Liver (tissue), 9 donors: ENCODE results near the gene SYNJ1. TPM values are rescaled to one million over a fixed set of nuclear protein-coding genes. Genes with fewer than 3 reads are reported as not detected.

ENCODE experiments used
- DNase-seq: peaks from one replicate; pipeline ENCODE4 v3.0.0-alpha.2; 2017; ENCODE audit warnings: low spot score
- H3K27ac ChIP-seq, 2 donors: one replicate each; pipeline ENCODE4 v1.7.0; 2013; ENCODE audit warnings: inconsistent platforms in 2 of 2, low read length in 2 of 2, control low read depth in 1 of 2, low read depth in 1 of 2, mild to moderate bottlenecking in 1 of 2
- H3K27me3 ChIP-seq, 4 donors: one replicate each; pipeline versions ENCODE4 v1.6.1 to v1.7.0; 2013; ENCODE audit warnings: low read length in 3 of 4, inconsistent platforms in 1 of 4, mild to moderate bottlenecking in 1 of 4, moderate library complexity in 1 of 4; ENCODE audit not compliant: control insufficient read depth in 4 of 4, insufficient read depth in 4 of 4
- H3K36me3 ChIP-seq, 4 donors: one replicate each; pipeline versions ENCODE4 v1.6.1 to v1.7.0; 2013; ENCODE audit warnings: low read length in 3 of 4, mild to moderate bottlenecking in 3 of 4, low read depth in 1 of 4, moderate library complexity in 1 of 4; ENCODE audit not compliant: control insufficient read depth in 4 of 4, insufficient read depth in 3 of 4
- H3K4me1 ChIP-seq, 4 donors: one replicate each; pipeline versions ENCODE4 v1.6.1 to v1.7.0; 2013; ENCODE audit warnings: low read length in 3 of 4, mild to moderate bottlenecking in 3 of 4, moderate library complexity in 1 of 4; ENCODE audit not compliant: control insufficient read depth in 4 of 4, insufficient read depth in 4 of 4
- H3K4me3 ChIP-seq, 3 donors: one replicate each; pipeline versions ENCODE4 v1.6.1 to v1.7.0; 2013; ENCODE audit warnings: low read length in 3 of 3, control low read depth in 1 of 3, low read depth in 1 of 3, mild to moderate bottlenecking in 1 of 3
- H3K9ac ChIP-seq, 2 donors: one replicate each; pipeline ENCODE4 v1.7.0; 2013; ENCODE audit warnings: low read length in 2 of 2, mild to moderate bottlenecking in 2 of 2, moderate library complexity in 2 of 2, control low read depth in 1 of 2, low read depth in 1 of 2
- H3K9me3 ChIP-seq, 4 donors: one replicate each; pipeline versions ENCODE4 v1.6.1 to v1.7.0; 2013; ENCODE audit warnings: low read length in 3 of 4; ENCODE audit not compliant: control insufficient read depth in 4 of 4
- EGR1 ChIP-seq, 2 donors: IDR thresholded peaks; 2 replicates each; pipeline ENCODE4 v1.6.1; 2016 to 2018; ENCODE audit warnings: antibody characterized with exemption in 2 of 2, low read depth in 2 of 2
- FOXA1 ChIP-seq: IDR thresholded peaks from 2 replicates; pipeline ENCODE4 v1.6.1; 2016; ENCODE audit warnings: antibody characterized with exemption
- FOXA2 ChIP-seq: IDR thresholded peaks from 2 replicates; pipeline ENCODE4 v1.6.1; 2016; ENCODE audit warnings: antibody characterized with exemption
- GABPA ChIP-seq, 2 donors: IDR thresholded peaks in 1 of 2; conservative IDR thresholded peaks in 1 of 2; 2 replicates each; pipeline ENCODE4 v1.6.1; 2016; ENCODE audit warnings: antibody characterized with exemption in 2 of 2, mild to moderate bottlenecking in 1 of 2, moderate library complexity in 1 of 2
- HNF4A ChIP-seq, 2 donors: conservative IDR thresholded peaks; 2 replicates each; pipeline ENCODE4 v1.6.1; 2016; ENCODE audit warnings: antibody characterized with exemption in 2 of 2, mild to moderate bottlenecking in 2 of 2
- HNF4G ChIP-seq: IDR thresholded peaks from 2 replicates; pipeline ENCODE4 v1.6.1; 2016; ENCODE audit warnings: antibody characterized with exemption
- JUND ChIP-seq, 2 donors: IDR thresholded peaks; 2 replicates each; pipeline ENCODE4 v1.6.1; 2016; ENCODE audit warnings: antibody characterized with exemption in 2 of 2
- NR2F2 ChIP-seq: IDR thresholded peaks from 2 replicates; pipeline ENCODE4 v1.6.1; 2016; ENCODE audit warnings: antibody characterized with exemption
- RAD21 ChIP-seq, 2 donors: IDR thresholded peaks; 2 replicates each; pipeline ENCODE4 v1.6.1; 2016; ENCODE audit warnings: antibody characterized with exemption in 2 of 2, mild to moderate bottlenecking in 2 of 2
- RXRA ChIP-seq, 2 donors: IDR thresholded peaks; 2 replicates each; pipeline ENCODE4 v1.6.1; 2017 to 2018; ENCODE audit warnings: antibody characterized with exemption in 2 of 2, mild to moderate bottlenecking in 1 of 2
- YY1 ChIP-seq: IDR thresholded peaks from 2 replicates; pipeline ENCODE4 v1.6.1; 2016; ENCODE audit warnings: antibody characterized with exemption, mild to moderate bottlenecking
- ZBTB33 ChIP-seq: IDR thresholded peaks from 2 replicates; pipeline ENCODE4 v1.6.1; 2016; ENCODE audit warnings: antibody characterized with exemption
- WGBS: extraction: QIAGEN DNeasy Blood & Tissue Kit; methylation state at CpG from one replicate; pipeline ENCODE4 v1.1.7; 2013; 5-methylcytosine and 5-hydroxymethylcytosine counted together
- polyA plus RNA-seq, 2 donors: library from polyadenylated mRNA; stranded (reverse) in 1 of 2; unstranded in 1 of 2; fragments of 200-250 nt in 1 of 2; fragments of >200 nt in 1 of 2; fragmentation: Nextera tagmentation in 1 of 2; extraction: Ambion mirVana in 1 of 2; gene quantifications; one replicate each; pipeline versions ENCODE4 v1.2.1 to v1.2.3, GENCODE V29; 2013 to 2015
- total RNA-seq, 2 donors: library from RNA; depleted of rRNA; stranded (reverse); fragments of >200 nt; gene quantifications; one replicate each; pipeline ENCODE4 v1.2.3, GENCODE V29; 2014
- TF ChIP-seq, protein P1 (sequence below): IDR thresholded peaks from 2 replicates; pipeline ENCODE4 v1.6.1; 2016; ENCODE audit warnings: antibody characterized with exemption, mild to moderate bottlenecking
- TF ChIP-seq, protein P2 (sequence below): IDR thresholded peaks from 2 replicates; pipeline ENCODE4 v1.6.1; 2016; ENCODE audit warnings: antibody characterized with exemption
- TF ChIP-seq, protein P3 (sequence below): IDR thresholded peaks from 2 replicates; pipeline ENCODE4 v1.6.1; 2016; ENCODE audit warnings: antibody characterized with exemption
- TF ChIP-seq, protein P4 (sequence below): fragments of 150-350 bp; IDR thresholded peaks from 2 replicates; pipeline ENCODE4 v1.5.1; 2017; ENCODE audit warnings: improper control_type of control experiment, low read depth, low read length; ENCODE audit not compliant: missing input control
- donor health status: healthy.
- donor health status: healthy.
- donor health status: healthy.
- donor health status: healthy.
- donor health status: healthy.

Gene SYNJ1
- total and polyA plus RNA-seq, 4 donors = 2.5 to 7.2 (median 5.0) TPM

DNA sequence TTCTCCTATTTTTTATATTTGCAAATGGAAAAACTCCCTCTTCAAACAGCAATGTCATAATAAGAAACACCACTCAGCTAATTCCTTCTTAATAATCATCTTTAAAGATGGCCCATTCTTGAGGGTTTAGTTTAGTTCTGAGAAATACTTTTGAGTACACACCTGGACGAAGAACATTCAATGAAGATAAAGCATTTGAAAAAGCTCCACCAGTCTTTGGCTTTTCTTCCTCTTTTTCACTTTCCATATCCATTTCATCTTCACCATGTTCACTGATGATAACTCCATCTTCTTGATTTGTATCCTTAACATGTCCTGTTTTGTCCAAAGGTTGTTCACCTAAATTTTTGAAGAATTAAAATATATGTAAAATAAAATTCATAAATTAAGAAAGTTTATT lies 36.4 kb upstream of the SYNJ1 start (continued):
- TF ChIP-seq, protein P1, sequence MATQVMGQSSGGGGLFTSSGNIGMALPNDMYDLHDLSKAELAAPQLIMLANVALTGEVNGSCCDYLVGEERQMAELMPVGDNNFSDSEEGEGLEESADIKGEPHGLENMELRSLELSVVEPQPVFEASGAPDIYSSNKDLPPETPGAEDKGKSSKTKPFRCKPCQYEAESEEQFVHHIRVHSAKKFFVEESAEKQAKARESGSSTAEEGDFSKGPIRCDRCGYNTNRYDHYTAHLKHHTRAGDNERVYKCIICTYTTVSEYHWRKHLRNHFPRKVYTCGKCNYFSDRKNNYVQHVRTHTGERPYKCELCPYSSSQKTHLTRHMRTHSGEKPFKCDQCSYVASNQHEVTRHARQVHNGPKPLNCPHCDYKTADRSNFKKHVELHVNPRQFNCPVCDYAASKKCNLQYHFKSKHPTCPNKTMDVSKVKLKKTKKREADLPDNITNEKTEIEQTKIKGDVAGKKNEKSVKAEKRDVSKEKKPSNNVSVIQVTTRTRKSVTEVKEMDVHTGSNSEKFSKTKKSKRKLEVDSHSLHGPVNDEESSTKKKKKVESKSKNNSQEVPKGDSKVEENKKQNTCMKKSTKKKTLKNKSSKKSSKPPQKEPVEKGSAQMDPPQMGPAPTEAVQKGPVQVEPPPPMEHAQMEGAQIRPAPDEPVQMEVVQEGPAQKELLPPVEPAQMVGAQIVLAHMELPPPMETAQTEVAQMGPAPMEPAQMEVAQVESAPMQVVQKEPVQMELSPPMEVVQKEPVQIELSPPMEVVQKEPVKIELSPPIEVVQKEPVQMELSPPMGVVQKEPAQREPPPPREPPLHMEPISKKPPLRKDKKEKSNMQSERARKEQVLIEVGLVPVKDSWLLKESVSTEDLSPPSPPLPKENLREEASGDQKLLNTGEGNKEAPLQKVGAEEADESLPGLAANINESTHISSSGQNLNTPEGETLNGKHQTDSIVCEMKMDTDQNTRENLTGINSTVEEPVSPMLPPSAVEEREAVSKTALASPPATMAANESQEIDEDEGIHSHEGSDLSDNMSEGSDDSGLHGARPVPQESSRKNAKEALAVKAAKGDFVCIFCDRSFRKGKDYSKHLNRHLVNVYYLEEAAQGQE = no peak
- TF ChIP-seq RXRA (IDR thresholded peaks at IDR 0.05) (no peak), JUND (IDR thresholded peaks at IDR 0.05) (no peak), RAD21 (IDR thresholded peaks at IDR 0.05) (no peak)

DNA sequence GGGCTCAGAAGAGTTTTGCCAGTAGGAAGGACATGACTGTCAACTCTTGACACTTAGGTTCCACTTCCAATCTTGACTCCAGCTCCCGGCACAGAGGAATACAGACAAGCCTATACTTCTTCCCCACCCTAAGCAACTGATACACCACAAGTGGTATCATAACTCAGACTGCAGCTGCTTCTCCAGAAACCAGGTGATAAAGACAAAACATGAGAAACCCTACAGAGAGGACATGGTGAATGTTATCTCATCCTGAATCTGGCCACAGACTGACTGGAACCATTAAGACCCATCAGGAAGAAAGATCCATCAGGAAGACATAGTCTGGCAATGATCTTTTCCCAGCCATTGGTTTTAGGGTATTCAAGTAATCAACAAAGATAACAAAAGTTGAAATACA lies 30.0 kb upstream of the SYNJ1 start:
- no peaks in the 10 kb centered on the region for H3K4me1 ChIP-seq
- TF ChIP-seq HNF4A (conservative IDR thresholded peaks at IDR 0.05) = no peak
- TF ChIP-seq GABPA (IDR thresholded peaks at IDR 0.05 in 1 of 2, conservative IDR thresholded peaks at IDR 0.05 in 1 of 2) = no peak
- TF ChIP-seq, protein P2, sequence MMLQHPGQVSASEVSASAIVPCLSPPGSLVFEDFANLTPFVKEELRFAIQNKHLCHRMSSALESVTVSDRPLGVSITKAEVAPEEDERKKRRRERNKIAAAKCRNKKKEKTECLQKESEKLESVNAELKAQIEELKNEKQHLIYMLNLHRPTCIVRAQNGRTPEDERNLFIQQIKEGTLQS = no peak

DNA sequence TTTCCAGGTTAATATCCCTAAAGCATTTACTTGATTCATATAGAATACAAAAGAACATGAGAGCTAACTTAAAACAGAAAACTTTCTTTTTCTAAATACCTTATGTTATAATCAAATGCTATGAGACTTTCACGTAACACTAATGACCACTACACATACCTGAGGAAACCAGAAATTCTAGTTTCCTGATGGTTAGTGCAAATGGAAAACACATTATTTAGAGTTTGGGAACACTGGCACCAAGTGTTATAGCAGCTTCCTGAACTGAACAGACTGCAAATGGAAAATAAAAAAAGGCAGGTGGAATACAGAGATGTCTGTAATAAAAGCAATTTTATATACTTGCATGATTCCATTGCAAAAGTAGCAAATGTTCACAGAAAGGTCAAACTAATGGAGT lies 28.3 kb upstream of the SYNJ1 start:
- peaks cover 6 to 51% (median 38%) of the 10 kb centered on the region in 4 donors for H3K36me3 ChIP-seq
- no peaks in the 10 kb centered on the region for H3K27me3 ChIP-seq
- no peaks in the 10 kb centered on the region for H3K9me3 ChIP-seq
- H3K4me3 ChIP-seq = no peak overlapping the region
- no peak overlapping the region for H3K27ac ChIP-seq
- H3K4me1 ChIP-seq = no peaks in the 10 kb centered on the region
- 96% methylated on average over 1 of the region's 1 CpG for WGBS
- DNase-seq = no peak
- H3K9ac ChIP-seq = no peak overlapping the region
- TF ChIP-seq, protein P3, sequence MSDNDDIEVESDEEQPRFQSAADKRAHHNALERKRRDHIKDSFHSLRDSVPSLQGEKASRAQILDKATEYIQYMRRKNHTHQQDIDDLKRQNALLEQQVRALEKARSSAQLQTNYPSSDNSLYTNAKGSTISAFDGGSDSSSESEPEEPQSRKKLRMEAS = no peak
- TF ChIP-seq FOXA1 = no peak
- TF ChIP-seq FOXA2 = no peak

More for the DNA sequence above, 30.0 kb upstream of the SYNJ1 start:
- DNase-seq = no peak
- WGBS = 97% methylated on average over 1 of the region's 1 CpG
- H3K27me3 ChIP-seq = no peaks in the 10 kb centered on the region
- H3K4me3 ChIP-seq = no peak overlapping the region
- peaks cover 8 to 55% (median 46%) of the 10 kb centered on the region in 4 donors for H3K36me3 ChIP-seq
- H3K9ac ChIP-seq = no peak overlapping the region
- H3K27ac ChIP-seq = no peak overlapping the region
- H3K9me3 ChIP-seq = no peaks in the 10 kb centered on the region

DNA sequence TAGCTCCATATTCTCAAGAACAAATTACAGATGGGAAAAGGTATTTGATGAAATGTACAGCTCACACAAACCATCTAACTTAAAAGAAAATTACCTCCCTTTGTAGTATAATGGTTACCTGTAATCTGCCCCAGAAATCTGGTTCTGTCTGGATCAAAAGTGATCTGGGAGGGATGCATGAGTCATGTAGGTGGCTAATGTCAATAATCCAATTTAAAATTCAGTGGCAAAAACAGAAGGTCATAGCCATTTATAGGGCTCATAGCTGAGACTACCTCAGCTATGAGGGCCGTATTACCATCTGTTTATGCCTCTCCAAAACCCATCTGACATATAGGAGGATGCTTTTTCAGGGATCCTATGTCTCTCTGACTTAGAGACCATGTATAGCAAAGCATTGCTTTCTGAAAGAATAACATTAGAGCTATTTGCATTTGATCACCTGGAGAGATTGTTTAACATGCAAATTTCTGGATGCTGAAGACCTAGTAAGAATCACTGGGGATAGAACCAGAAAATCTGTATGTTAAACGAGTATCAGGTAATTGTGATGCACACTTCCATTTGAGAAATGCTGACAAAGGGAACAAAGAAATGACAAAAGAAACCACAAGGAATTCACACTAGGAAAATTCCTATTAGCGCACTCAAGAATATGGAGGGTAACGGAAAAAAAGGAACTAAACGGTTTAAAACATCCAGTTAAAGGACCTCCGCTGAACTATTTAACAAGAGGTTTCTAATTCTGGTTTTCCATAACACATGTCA lies 26.2 kb upstream of the SYNJ1 start:
- H3K9me3 ChIP-seq = no peaks in the 10 kb centered on the region
- H3K36me3 ChIP-seq = peaks cover 6 to 51% (median 35%) of the 10 kb centered on the region in 4 donors
- no peaks in the 10 kb centered on the region for H3K4me1 ChIP-seq
- H3K27ac ChIP-seq = no peak overlapping the region
- 94% methylated on average over 6 of the region's 6 CpGs for WGBS
- no peak overlapping the region for H3K9ac ChIP-seq
- DNase-seq = no peak
- no peak overlapping the region for H3K4me3 ChIP-seq
- TF ChIP-seq HNF4G (no peak), RXRA (IDR thresholded peaks at IDR 0.05) (no peak), FOXA1 (no peak), YY1 (no peak), GABPA (IDR thresholded peaks at IDR 0.05 in 1 of 2, conservative IDR thresholded peaks at IDR 0.05 in 1 of 2) (no peak), NR2F2 (no peak), EGR1 (IDR thresholded peaks at IDR 0.05; ENCODE audit: low read depth in 2 of 2) (no peak), ZBTB33 (no peak), JUND (IDR thresholded peaks at IDR 0.05) (no peak), FOXA2 (no peak), HNF4A (conservative IDR thresholded peaks at IDR 0.05) (no peak)
- TF ChIP-seq, protein P3 = no peak
- TF ChIP-seq, protein P2 = no peak
- TF ChIP-seq, protein P4, sequence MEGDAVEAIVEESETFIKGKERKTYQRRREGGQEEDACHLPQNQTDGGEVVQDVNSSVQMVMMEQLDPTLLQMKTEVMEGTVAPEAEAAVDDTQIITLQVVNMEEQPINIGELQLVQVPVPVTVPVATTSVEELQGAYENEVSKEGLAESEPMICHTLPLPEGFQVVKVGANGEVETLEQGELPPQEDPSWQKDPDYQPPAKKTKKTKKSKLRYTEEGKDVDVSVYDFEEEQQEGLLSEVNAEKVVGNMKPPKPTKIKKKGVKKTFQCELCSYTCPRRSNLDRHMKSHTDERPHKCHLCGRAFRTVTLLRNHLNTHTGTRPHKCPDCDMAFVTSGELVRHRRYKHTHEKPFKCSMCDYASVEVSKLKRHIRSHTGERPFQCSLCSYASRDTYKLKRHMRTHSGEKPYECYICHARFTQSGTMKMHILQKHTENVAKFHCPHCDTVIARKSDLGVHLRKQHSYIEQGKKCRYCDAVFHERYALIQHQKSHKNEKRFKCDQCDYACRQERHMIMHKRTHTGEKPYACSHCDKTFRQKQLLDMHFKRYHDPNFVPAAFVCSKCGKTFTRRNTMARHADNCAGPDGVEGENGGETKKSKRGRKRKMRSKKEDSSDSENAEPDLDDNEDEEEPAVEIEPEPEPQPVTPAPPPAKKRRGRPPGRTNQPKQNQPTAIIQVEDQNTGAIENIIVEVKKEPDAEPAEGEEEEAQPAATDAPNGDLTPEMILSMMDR = no peak
- no peaks in the 10 kb centered on the region for H3K27me3 ChIP-seq
